Hindlimb muscle (tissue), 1 donor: ENCODE measurements around the gene MUC5AC. TPM values are rescaled to one million over a fixed set of nuclear protein-coding genes. Genes with fewer than 3 reads are reported as not detected.

Experiments
- DNase-seq: peaks from one replicate; pipeline ENCODE4 v3.0.0-alpha.2; 2013
- polyA plus RNA-seq: library from polyadenylated mRNA; unstranded; fragments of 120-200 nt; gene quantifications from one replicate; pipeline ENCODE4 v1.2.1, GENCODE V29; 2013; ENCODE audit not compliant: insufficient read length

Gene MUC5AC
- polyA plus RNA-seq, 1 donor = not detected

DNA sequence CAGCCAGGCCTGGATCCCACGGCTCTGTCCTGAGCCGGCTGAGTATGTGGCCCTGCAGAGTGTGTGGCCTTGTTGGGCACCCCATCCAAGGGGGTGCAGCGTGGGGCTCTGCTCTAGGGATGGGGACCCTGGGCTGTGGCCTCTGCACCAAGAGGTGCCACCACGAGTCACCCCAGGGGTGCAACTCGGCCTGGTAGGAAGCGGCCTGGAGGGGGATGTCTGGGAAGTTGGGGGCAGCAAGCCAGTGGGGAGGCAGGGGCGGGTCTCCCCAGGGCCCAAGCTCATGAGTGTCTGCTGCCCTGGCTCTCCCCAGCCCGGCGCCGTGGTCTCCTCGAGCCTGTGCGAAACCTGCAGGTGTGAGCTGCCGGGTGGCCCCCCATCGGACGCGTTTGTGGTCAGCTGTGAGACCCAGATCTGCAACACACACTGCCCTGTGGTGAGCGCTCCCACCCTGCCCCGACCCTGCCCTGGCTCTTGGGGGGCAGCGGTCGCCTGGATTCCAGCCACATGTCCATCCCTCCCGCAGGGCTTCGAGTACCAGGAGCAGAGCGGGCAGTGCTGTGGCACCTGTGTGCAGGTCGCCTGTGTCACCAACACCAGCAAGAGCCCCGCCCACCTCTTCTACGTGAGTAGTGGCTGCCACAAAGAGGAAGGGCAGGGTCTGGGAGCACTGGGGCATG, 40.9 kb downstream of the MUC5AC start:
- DNase-seq = no peak

DNA sequence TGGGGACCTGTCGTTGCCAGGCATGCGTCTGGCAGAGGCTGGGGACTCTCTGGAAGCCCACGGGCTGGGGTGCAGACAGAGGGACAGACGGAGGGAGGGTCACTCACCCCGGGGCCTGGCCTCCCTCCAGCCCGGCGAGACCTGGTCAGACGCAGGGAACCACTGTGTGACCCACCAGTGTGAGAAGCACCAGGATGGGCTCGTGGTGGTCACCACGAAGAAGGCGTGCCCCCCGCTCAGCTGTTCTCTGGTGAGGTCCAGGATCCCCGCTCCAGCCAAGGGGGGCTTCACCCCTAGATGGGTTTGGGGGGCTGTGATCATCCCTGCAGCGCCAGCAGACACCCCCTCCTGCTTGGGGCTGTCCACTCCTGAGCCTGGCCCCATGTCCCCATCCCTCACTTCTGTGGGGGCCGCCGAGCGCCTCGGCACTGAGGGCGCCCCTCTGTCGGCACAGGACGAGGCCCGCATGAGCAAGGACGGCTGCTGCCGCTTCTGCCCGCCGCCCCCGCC, 41.5 kb downstream of the MUC5AC start:
- DNase-seq = no peak

DNA sequence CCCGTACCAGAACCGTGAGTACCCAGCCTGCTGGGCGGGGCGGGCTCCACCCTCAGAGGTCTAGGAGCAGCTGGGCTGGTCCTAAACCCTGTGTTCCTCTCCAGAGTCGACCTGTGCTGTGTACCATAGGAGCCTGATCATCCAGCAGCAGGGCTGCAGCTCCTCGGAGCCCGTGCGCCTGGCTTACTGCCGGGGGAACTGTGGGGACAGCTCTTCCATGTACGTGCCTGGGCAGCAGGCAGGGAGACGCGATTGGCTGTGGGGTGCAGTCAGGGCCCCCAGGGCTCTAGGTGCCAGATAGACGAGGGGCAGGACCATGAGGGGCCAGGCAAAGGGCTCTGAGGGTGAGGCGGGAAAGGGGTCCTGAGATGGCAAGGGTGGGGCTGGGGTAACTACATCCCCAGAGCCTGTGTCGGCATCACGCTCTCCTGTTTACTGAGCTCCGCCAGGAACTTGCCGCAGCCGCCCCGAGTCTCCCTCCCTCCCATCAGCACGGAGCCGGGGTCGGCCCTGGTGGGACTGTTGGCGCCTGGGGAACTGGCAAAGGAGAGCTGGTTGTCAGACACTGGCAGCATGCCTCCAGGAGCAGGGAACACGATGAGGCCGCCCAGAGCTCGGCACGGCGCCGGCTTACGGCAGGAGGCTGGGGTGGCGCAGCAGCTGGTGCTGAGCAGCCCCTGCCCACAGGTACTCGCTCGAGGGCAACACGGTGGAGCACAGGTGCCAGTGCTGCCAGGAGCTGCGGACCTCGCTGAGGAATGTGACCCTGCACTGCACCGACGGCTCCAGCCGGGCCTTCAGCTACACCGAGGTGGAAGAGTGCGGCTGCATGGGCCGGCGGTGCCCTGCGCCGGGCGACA, 42.2 kb downstream of the MUC5AC start:
- no peak for DNase-seq

DNA sequence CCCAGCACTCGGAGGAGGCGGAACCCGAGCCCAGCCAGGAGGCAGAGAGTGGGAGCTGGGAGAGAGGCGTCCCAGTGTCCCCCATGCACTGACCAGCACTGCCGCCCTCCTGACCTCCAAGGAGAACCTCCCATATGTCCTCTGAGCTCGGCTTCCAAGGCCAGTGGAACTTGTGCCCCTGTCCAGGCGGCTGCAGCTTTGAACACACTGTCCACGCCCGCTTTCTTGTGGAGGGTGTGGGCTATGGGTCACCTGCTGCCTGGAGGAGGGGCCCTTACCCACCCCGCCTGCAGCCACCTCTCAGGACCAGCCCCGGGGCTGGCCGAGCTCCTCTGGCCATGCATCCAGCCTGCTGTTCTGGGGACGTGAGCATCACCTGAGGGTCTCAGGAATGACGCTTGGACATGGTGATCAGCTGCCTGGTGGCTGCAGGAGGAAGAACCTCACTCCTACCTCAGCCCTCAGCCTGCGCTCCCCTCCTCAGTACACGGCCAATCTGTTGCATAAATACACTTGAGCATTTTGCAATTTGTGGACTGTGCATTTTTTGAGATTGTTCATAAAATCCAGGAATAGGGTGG, 42.9 kb downstream of the MUC5AC start:
- no peak for DNase-seq

DNA sequence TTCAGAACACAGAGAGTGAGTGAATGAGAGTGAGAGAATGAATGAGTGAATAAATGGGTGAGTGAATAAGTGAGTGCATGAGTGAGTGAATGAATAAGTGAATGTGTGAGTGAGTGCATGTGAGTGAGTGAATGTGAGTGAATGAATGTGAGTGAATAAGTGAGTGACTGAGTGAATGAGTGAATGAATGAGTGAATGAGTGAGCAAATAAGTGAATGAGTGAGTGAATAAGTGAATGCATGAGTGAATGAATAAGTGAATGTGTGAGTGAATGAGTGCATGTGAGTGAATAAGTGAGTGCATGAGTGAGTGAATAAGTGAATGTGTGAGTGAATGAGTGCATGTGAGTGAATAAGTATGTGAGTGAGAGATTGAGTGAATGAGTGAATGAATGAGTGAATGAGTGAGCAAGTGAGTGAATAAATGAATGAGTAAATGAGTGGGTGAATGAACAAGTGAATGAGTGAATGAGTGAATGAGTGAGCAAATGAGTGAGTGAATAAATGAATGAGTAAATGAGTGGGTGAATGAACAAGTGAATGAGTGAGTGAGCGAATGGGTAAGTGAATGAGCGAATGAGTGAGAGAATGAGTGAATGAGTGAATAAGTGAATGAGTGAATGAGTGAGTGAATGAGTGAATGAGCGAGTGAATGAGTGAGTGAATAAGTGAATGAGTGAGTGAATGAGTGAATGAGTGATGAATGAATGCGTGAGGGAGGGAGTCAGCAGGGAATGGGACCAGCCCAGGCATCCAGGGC, 43.8 kb downstream of the MUC5AC start:
- DNase-seq = no peak

DNA sequence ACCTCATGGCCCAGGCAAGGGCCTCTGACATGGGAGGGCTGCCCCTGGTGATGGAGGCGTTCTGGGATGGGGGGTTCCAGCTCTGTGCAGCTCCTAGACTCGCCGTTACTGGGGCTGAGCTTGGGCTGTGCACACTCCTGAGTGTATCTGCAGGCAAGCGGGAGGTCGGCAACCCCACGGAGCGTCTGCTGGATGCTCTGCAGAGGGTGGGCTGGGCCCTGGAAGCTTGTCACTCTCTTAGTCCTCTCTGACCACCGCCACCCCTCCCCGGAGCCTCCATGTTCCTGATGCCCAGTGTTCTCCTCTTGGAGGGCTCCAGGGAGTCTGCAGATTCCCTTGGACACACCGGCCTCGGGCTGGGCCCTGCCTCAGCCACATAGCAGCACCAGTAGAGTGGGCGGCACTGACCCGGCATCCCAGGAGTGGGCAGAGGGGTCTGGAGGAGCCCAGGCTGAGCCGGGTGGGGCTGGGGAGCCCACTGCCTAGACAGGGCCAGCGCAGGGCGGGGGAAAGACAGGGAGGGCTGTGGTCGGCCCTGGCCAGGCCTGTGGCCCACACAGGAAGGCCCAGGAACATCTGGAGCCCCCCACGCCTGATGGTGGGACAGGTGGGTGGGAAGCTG, 44.5 kb downstream of the MUC5AC start:
- DNase-seq = no peak

DNA sequence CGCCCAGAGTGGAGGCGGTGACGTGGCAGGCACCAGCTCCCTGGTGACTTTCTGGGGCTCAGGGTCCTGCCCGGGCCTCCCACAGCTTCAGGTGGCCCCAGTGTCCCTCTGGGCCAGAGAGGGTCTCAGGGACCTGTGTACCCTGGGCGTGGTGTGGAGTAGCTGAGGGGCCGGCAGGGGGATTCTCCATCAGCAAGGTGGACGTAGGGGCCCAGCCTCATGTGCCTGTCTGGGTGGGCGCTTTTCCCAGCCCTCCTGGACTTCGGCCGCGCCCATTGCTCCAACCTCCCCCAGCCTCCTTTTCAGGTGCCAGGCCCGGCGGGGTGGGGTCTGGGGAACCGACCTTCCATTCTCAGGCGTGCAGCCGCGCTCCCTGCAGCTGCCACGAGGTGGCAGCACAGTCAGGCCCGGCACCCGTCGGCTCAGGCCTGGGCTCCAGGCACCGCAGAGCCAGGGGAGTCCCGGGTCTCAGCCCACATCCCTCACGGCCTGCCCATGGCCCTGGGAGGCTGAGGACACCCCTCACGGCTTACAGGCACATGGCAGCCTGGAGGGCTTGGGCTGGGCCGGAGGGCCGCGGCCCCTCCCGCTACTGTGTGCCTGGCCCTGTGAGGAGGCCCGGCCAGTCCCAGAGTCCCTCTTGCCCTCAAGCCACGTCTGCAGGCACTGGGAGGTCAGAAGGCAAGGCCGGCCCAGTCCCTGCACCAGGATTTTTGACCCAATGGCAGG, 45.2 kb downstream of the MUC5AC start:
- DNase-seq = peak; percentile 54

DNA sequence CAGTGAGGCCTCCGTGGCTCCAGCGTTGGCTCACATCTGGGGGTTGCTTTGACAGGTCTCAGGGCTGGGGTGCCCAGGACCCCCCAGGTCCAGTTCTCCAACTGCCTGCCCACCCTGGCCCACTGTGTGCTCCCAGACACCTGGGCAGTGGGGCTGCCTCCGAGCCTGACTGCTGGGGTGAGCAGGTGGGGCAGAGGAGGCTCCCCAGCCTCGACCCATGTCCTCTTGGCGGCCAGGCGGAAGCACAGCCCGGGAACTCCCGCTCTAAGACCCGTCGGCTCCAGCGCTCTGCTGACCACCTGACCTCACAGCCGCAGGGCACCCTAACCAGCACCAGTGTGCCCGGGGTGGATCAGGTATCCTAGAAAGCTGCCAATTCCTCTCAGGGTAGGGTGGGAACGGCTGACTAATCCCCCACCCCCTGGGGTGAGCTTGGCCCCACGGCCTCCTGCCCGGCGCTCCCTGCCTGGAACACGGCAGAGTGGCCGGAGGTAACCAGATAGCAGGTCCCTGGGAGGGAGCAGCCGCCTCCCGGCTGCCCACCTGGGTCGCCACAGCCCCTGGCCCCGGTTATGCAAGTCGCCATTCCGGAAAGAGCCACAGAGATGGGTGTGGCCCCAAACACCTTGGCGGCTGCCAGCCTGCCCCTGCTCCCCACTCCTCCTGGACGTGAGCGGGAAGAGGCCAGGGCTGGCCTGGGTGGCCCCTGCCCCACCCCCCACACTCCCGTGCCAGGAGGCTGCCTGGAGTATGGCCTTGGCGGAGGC, 45.9 kb downstream of the MUC5AC start:
- DNase-seq = no peak

DNA sequence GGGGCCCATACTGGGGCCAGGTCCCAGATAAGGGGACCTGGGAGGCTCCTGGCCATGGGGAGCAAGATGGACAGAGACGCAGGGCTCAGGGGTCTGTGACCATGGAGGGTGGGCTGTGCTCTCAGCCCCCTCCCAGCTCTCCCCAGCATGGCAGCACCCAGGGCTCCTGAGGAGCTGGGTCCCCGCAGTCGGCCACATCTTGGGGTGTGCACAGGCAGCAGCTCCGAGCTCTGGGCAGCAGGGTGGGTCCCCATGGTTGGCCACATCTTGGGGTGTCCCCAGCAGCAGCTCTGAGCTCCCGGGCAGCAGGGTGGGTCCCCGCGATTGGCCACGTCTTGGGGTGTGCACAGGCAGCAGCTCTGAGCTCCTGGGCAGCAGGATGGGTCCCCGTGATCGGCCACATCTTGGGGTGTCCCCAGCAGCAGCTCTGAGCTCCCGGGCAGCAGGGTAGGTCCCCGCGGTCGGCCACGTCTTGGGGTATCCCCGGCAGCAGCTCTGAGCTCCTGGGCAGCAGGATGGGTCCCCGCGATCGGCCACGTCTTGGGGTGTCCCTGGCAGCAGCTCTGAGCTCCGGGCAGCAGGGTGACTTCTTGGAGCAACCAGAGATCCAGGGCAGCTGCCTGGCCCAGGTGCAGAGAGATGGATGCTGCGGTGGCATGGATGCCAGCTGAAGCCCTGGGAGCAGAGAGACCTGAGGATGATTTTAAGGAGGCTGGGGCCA, 46.8 kb downstream of the MUC5AC start:
- no peak for DNase-seq

DNA sequence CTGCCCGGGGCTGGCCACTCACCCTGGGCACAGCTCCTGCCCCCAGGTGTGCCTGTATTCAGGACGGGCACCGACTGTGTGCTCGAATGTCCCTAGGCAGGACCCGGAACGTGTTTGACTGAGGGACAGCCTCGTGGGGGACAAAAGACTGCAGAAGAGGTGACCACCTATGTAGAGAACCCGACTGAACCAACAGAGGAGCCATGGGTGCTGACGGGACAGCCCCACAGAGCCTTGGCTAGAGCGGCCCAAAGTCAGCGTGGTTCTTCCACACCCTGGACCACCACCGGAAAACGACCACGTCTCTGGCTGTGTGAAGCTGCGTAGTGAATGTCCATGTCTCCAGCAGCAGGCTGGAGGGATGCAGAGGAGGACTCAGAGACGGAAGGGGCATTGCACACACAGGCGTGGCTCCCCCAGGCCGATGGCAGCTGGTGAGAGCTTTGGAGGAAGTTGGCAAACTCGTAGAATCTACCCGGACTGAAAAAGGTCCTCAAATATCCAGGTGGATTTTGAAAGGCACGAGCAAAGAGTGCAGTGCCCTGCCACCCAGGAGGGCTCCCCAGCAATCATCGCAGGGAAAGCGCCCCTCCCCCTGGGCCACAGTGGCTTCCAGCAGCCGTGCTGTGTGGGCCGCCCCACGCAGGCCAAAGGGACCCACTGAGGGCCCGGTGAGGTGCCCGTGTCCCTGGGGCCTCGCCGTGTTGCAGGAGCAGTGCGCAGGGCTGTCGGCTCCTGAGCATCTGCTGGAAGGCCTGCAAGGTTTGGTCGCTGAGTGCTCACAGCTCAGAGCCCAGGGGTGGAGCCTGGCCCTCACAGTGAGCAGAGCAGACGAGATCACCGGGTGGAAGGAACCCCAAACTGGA, 47.6 kb downstream of the MUC5AC start:
- DNase-seq = no peak

DNA sequence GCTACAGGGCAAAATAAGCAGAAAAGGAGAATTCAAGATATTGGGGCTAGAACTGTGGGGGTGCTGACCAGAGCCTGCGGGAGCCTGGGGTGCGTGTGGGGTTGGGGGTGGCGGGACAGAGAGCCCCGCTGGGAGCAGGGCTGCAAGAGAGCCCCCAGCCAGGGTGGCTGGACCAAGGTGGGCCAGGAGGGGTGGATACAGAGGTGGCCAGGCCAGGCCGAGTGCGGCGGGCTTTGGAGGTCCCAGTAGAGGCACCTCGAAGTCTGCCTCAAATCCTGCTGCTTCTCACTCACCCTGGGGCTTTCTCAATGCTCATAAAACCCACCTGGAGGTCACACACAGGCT, 48.2 kb downstream of the MUC5AC start:
- DNase-seq = no peak

DNA sequence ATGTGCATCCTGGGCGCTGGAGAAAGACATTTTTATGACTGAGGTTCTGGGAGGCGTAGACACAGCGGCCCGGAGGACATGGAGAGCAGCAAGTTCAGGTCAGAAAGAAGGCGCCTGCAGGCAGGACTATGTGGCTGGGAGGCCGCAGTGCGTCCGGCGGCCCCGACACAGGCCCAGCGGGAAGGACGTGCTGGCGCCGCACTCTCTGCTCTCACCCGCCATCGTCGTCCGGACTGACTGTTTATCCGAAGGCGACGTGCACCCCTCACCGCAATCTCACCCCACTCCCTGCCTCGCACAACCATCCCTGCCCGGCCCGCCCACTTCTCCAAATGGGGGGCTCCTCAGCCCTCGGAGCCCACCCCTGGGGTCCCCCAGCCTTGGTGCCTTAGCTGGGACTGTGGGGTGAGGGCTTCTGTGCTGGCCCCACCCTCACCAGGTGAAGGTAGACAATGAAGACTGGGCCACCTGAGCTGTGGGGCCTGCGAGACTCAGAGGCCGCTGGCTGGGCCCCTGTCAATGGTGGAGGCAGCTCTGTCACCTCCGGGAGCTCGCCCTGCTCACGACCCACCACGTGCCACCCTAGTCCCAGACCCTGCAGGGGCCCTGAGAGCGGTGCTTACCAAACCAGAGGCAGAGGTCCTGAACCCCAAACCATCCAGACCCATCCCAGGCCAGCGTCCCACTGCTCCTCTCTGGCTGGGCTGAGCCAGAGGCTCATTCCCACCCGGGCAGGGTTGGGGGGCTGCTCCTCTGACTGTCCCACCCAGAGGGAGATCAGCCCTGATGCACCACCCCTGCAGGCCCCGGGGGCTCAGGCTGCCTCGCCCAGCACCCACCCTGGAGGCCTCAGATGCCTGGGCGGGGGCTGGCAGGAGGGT, 48.9 kb downstream of the MUC5AC start:
- no peak for DNase-seq

DNA sequence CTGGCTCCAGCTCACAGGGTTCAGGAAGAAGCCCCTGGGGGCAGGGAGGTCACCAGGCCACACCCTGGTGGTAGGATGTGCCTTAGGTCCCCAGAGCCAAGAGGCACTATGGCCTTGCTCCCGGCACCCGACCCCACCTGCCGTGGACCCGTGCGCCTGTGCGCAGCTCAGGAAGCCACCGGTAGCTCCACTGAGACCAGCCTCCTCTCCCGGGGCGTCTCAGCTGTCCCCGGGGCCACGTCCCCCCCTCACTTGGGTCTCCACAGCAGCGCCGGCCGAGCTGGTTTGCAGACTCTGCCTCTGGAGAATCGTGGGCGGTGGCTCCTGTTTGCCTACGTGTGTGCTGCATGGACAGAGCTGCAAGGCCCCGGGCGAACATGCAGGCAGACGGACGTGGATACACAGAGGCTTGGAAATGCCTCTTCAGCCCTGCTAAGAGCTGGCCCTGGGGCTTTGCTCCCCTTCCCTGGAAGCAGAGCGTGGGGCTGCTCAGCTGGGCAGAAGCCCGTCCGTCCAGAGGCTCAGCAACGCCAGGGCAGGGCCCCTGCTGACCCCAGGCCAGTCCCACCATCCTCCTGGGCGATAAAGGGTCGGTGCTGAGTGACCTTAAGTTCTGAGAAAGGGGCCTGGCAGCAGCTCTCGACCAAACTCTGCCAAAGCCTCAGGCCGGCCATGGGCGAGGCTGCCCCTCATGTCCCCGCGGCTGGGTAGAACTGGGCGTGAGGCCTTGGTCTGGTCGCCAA, 49.8 kb downstream of the MUC5AC start:
- no peak for DNase-seq

DNA sequence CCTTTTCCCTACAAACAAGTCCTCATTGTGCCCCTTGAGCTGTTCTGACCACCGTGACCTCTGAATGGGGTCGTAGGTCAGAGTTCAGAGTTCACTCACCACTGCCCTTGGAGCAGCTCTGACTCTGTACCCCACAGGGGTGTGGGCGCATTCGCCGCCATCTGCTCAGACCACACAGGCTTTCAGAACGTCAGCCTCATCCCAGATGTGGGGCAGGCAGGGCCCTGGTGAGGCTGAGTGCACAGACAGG, 50.3 kb downstream of the MUC5AC start:
- no peak for DNase-seq

DNA sequence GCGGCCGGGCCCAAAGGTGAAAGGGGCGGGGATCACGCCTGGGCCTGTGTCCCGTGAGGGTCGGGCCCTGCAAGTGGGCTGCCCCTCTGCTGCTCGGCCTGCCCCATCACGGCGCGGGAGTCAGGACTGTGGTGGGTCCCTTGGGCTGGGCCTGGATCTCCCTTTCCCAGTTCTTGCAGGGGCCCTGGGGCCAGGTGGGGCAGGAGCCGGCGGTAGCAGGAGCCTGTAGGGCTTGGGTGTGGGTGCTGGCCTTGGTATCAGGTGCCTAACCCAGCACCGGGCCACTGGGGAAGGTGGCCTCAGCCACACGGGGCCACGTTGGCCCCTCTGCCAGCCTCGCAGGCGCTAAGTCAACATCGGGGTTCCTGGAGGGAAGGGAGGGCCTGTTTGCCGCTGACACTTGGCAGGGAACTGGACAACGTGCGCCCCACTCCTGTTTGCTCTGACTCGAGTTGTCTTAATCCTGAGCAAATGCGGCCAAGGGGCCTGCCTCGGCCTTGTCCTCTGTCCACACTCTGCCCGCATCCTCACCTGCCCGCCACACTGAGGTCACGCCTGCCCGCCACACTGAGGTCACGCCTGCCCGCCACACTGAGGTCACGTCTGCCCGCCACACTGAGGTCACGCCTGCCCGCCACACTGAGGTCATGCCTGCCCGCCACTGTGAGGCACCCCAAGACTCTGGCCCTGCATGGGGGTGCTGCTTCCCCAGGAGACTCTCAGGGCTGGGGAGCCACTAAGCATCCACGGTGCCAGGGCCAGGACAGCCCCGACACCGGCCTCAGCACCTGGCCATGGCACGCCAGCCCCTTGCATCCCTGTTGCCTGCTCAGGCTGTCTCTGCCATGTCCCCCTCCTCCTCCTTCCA, 50.9 kb downstream of the MUC5AC start:
- no peak for DNase-seq

DNA sequence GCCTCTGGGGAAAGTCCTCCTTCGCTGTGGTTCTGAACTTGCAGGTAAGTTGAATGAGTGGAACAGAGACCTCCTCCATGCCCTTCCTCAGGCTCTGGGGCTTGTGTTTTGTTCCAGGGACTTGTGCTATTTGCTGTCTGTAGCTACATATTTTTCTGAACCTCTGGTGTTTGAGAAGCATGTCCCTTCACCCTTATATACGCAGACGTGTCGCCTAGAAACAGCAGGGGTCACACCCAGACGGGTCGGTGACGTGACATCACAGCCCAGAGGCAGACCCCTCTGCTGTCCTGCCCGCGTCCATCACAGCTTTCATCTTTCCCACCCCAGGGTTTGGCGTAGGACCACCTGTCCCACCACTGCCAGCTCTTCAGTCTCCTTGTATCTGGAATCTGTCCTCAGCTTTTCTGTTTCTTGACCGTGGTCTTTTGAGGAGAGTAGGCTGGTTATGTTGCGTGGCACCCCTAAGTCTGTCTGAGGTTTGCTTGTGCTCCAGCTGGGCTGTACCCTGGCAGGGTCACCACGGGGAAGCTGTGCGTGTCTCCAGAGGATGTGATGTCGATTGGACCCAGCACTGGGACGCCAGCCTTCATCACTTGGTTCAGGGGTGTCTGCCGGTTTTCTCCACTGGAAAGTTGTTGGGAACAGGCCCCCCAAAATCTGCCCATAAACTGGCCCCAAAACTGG, 51.8 kb downstream of the MUC5AC start:
- no peak for DNase-seq
